Suprapubic skin (tissue), 3 donors: ENCODE measurements around the gene GRIA3.

Experiments
- CTCF ChIP-seq, 2 donors: fragments of 200-600 bp in 1 of 2; fragments of 450-650 bp in 1 of 2; sonication (generic) in 1 of 2; IDR thresholded peaks; one replicate each; pipeline ENCODE4 v1.5.1; 2016 to 2019; ENCODE audit warnings: antibody characterized with exemption in 2 of 2, mild to moderate bottlenecking in 1 of 2, moderate library complexity in 1 of 2
- POLR2AphosphoS5 ChIP-seq, 3 donors: sonication (generic); formaldehyde crosslinking; IDR thresholded peaks; one replicate each; pipeline ENCODE4 v1.6.1; 2017; ENCODE audit warnings: antibody characterized with exemption in 3 of 3

GRCh38 chrX:123223859-123224258 lies 39.8 kb downstream of the GRIA3 start:
- TF ChIP-seq CTCF (IDR thresholded peaks at IDR 0.05) (no peak), POLR2AphosphoS5 (IDR thresholded peaks at IDR 0.05) (no peak)
